ENCODE data around the gene CTNND1. TPM values are rescaled to one million over a fixed set of nuclear protein-coding genes. Genes with fewer than 3 reads are reported as not detected.

Gene CTNND1
- total RNA-seq, 1 experiment from 2014 or later: 44.3 TPM

DNA sequence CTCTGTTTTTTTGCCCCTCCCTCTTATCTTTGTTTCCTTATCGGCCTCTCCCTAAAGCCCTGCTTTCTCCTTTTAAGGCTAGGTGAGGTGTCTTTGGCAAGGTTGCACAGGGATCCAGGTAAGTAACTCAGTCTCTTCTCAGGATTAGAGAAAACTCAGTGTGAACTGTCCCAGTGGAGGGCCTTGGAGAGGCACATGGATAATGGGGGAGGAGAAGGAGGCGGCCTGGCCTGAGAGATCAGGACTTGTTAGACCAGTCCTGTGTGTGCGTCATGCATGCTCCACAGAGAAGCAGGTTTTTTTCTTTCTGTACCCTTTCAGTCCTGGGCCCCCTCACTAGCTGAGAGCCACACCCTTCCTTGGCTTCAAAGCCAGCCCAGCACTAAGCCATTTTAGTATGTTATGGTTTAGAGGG lies 19.9 kb downstream of the CTNND1 start:
- in situ Hi-C loops (cut with HindIII; ENCODE audit: low pct_unique_long_range_greater_than_20kb, low sequenced_read_pairs): no loop called here
- no peak for DNase-seq (ENCODE audit: low read depth)

DNA sequence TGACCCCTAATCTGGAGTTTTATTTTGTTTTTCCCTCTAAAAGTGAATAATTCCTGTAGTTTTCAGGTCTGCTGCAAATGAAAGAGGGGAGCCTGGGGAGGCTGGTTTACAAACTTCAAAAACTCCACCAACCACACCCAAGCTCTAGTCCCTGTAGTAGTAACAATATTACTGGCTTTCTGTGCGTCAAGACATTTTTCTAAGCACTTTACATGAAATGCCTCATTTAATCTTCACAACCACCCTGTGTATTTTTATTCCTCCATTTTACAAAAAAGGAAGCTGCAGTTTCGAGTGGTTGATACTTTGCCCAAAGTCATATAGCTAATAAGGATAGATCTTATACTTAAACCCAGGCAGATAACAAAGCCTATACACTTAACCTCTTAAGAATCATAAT lies 23.5 kb downstream of the CTNND1 start:
- in situ Hi-C loops (cut with HindIII; ENCODE audit: low pct_unique_long_range_greater_than_20kb, low sequenced_read_pairs): no loop called here
- DNase-seq (ENCODE audit: low read depth): no peak

DNA sequence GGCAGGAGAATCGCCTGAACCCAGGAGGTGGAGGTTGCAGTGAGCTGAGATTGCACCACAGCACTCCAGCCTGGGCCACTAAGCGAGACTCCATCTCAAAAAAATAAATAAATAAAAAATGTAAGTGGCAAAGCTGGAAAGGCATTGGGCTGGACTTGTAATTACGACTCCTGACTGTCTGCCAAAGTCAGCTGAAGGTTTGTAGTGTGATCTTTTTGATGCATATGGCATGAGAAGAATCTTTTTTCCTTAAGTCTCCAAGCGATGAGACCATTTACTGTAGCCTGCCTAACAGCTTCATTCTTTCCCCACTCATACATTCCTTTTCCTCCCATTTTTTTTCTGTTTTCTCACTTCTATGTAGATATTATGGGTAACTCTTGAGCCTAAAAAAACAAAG lies 24.8 kb downstream of the CTNND1 start:
- DNase-seq (ENCODE audit: low read depth): no peak
- in situ Hi-C loops (cut with HindIII; ENCODE audit: low pct_unique_long_range_greater_than_20kb, low sequenced_read_pairs): no loop called here

DNA sequence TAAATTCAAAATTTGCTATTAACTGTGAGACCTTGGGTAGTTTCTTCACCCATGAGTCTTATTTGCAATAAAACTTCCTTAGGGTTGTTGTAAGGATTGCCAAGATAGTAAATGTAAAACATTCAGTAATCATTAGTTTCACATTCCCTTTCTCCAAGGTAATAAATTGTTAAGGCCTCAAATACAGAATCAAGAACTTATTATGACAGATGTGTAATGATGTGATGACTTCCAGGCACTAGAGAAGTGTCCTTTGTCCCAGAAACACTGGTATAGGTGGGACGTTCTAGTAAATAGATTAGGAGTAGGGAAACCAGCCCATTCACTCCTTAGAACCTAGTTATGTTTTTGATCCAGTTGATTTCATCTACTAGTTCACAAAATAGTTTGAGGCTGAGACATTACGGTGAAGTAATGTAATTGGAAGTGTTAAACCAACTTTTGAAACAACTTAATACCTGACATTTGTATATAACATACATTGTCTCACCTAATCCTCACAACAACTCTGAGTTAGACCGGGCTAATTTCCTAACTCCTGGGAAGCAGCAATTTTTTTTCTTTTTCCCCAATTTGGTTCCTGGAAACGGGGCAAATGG lies 25.5 kb downstream of the CTNND1 start:
- in situ Hi-C loops (cut with HindIII; ENCODE audit: low pct_unique_long_range_greater_than_20kb, low sequenced_read_pairs): no loop called here
- no peak for DNase-seq (ENCODE audit: low read depth)

DNA sequence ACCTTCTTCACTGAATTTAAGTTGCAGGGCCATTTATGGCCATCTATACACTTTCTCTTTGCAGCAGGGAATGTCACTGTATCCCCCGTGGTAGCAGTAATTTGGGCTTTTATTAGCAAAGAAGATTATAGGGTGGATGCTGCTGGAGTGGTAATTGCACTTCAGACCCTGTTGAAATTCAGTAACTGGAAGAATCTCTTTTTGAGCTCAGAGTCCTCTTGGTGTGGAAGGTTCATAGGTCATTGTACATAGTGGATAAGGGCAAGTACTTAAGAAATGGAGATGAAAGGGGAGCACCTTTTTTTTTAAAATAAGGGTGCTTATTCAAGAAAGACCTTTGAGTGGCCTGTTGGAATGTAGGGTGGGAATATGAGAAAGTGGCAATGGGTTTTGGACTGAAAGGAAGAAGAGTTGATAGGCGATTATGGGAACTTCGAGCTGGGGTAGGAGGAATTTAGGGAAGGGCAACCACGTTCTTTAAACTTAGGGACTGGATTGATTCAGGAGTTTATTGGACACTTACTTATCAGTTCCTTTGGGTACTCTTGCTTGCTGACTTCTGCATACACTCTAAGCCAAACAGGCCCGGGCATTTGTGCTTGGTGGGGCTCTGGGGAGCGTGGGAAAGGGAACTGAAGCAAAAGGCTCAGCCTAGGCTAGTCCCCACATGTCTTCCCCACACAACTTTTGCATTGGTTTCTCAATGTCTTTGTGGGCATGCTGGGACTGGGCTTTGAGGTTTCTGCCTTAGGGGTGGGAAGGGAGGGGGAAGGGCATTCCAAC lies 26.5 kb downstream of the CTNND1 start:
- in situ Hi-C loops (cut with HindIII; ENCODE audit: low pct_unique_long_range_greater_than_20kb, low sequenced_read_pairs): no loop called here
- no peak for DNase-seq (ENCODE audit: low read depth)

DNA sequence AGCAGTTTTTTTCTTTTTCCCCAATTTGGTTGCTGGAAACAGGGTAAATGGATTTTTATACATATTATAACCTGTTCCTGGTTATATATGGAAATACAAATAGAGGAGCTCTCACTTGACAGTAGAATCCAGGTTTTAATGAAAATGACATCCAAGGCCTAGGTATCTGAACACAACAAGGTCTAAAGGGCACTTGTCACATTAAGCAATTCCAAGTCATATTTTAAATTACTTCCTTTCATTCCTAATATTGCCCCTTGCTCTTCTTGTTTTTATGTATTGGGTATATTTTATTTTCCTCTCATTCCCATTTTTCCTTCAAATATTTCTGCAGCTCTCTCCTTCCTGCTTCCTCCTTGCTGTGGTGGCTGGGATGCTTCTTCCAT lies 27.1 kb downstream of the CTNND1 start:
- DNase-seq (ENCODE audit: low read depth): no peak
- in situ Hi-C loops (cut with HindIII; ENCODE audit: low pct_unique_long_range_greater_than_20kb, low sequenced_read_pairs): no loop called here

DNA sequence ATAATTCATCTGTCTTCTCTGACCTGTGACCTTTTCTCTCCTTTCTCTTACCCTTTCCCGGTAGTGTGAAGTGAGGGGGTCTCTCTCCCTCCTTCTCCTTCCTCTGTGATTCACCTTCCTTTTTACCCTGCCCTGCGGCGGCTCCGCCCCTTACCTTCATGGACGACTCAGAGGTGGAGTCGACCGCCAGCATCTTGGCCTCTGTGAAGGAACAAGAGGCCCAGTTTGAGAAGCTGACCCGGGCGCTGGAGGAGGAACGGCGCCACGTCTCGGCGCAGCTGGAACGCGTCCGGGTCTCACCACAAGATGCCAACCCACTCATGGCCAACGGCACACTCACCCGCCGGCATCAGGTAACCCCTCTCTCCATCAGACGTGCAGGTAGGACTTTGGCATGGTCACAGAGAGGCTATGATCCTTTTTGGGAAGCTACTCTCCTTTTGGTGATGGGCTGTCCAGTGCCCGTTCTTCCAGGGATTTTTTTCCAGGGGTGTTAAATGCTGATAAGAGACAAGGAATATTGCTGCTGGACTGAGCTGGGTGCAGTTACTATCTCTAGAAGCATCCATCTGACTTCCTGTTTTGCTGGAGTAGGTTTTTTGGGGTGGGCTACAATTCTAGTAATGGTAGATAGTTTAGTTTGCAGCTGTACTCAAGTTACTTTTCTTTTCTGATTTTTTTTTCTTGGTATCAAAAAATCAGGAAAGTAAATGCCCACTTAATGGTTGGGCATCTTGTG lies 29.9 kb downstream of the CTNND1 start:
- in situ Hi-C loops (cut with HindIII; ENCODE audit: low pct_unique_long_range_greater_than_20kb, low sequenced_read_pairs): no loop called here
- DNase-seq (ENCODE audit: low read depth): no peak

DNA sequence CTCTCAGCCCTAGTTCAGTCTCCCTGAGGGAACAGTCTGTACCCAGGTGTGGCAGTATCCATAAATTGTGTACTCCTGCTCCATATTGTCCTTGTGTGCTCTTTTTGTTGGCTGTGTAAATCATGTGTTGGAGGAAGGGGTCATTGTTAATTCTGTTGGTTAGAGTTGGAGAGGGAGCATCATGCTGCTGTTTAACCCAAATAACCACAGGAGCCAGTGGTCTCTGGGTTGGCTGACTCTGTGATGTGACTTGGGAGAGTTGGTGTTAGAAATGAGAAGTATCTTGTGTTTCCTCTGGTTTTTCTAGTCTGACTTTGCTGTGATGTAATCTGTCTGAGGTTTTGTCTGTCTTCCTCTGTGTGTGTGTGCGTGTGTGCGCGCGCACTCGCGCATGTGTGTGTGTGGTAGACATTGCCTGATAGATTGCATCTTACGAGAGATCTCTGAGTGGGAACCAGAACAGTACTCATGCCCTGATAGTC lies 30.5 kb downstream of the CTNND1 start:
- DNase-seq (ENCODE audit: low read depth): no peak

DNA sequence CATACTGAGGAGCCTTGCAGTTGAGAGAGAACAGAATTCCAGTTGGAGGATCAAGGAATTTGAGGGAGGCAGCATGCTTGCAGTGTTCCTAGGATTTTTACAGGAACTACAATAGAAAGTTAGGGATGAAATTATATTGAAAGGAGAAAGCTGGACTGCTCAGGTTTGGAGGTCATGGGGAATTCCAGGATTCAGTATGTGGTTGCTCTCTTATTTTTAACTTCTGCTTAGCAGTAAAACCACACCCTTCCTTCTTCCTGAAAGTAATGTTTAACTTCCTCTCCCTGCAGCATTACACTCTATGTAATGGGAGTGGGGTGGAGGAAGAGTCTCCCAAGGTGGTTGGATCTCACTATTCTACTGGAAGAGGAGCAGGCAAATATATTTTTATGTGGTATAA lies 31.3 kb downstream of the CTNND1 start:
- peak; percentile 37 for DNase-seq (ENCODE audit: low read depth)
- in situ Hi-C loops (cut with HindIII; ENCODE audit: low pct_unique_long_range_greater_than_20kb, low sequenced_read_pairs): no loop called here

More for the DNA sequence above, 30.5 kb downstream of the CTNND1 start:
- in situ Hi-C loops (cut with HindIII; ENCODE audit: low pct_unique_long_range_greater_than_20kb, low sequenced_read_pairs): no loop called here

DNA sequence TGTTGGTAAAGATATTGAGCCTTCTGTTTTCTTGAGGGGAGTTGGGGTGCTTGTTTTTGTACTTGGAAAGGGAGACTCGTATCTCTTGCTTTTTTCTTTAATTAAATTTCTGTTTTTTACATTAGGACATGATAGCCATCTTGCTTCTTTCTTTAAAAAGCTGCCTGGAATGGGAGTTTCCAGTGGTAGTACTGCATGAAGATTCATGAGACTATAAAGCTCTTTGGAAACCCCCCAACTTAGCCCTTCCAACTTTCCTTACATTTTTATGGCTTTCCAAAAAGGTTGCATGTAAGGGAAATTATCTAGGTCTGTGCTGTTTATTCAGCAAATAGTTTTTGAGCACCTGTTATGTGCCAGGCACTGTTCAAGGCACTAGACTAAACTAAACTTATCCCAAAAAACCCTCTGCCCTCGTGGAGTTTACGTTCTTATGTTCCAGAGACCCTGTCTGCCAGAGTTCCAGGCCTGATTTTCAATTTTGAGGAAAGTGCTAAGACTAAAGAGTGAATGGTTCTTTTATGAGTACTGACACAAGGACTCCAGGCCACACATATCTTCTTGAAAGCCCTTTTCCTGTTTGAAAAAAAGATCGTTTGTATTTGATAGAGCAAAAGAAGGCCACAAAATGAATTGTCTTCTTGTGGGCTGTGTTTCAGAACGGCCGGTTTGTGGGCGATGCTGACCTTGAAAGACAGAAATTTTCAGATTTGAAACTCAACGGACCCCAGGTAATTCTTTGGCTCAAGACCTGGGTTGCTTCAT lies 31.9 kb downstream of the CTNND1 start:
- no peak for DNase-seq (ENCODE audit: low read depth)
- in situ Hi-C loops (cut with HindIII; ENCODE audit: low pct_unique_long_range_greater_than_20kb, low sequenced_read_pairs): no loop called here

DNA sequence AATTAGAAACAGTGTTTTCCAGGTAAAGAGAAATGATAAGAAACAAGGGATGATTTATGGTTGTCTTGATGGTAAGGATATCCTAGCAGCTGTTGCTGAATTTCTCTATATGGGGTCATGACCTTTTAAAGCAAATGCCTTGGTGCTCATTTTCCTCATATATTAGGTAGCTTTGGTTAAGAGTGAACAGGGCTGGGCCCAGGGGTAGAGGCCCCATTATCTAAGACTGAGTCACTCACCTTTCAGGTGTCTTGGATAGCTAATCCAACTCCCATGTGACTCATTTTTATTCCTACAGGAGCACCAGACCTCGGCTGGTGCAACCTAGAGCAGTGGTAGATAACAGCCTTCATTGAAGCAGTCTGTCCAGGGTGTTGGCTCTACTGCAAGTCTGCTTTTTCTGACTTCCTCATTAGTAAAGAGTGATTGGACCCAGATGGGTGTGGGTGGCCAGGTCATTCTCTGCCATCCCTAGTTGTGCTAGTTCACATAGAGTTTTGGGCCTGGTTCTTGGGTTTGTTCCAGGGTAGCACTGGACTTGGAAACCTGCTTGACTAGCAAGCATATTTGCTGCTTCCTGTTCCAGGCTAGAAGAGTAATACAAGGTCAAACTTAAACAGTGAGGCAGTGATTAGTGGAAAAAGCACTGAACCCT lies 37.4 kb downstream of the CTNND1 start:
- peak; percentile 65 for DNase-seq (ENCODE audit: low read depth)
- in situ Hi-C loops (cut with HindIII; ENCODE audit: low pct_unique_long_range_greater_than_20kb, low sequenced_read_pairs): no loop called here

DNA sequence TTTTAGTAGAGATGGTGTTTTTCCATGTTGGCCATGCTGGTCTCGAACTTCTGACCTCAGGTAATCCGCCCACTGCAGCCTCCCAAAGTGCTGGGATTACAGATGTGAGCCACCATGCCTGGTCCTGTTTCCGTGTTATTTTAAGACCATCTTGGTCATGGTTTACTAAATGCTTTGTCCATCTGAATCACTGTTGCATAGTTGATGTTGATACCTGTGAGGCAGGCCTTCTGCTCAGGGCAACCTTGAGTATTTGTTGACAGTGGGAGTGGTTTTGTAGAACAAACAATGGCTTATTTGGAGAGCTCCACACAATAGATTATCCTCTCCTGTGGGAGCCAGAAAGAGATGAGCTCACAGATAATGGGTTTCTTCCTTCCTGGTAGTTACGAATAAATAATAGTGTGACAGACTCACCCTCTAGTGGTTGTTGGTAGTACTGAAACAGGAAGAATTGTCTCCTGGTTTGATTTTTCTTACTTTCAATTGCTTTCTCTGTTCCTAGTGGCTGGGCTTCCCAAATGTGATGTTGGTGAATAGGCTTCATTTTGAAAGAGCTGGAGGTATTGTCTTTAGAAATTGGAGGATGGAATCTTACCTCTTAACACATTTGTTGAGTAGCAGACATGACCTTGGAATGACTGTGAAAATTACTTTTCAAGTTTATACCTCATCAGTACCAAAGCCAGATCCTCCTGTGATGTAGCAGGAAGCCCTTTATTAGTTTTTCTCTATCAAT lies 39.0 kb downstream of the CTNND1 start:
- in situ Hi-C loops (cut with HindIII; ENCODE audit: low pct_unique_long_range_greater_than_20kb, low sequenced_read_pairs): no loop called here

DNA sequence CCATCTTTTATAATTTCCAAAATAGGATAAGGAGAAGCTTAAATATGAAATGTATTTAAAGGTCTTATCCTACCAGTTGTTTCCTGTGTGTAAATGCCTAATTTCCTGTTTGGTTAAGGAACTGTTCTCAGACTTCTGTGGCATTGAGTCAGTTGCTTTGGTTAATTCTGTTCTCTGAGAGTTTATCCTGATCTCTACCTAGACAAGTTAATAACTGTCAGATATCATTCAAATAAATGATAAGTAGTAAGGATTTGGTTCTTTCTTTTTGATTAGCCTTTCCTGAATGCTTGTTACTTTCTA lies 39.5 kb downstream of the CTNND1 start:
- in situ Hi-C loops (cut with HindIII; ENCODE audit: low pct_unique_long_range_greater_than_20kb, low sequenced_read_pairs): no loop called here

More for the DNA sequence above, 39.0 kb downstream of the CTNND1 start:
- peak; percentile 81 for DNase-seq (ENCODE audit: low read depth)

DNA sequence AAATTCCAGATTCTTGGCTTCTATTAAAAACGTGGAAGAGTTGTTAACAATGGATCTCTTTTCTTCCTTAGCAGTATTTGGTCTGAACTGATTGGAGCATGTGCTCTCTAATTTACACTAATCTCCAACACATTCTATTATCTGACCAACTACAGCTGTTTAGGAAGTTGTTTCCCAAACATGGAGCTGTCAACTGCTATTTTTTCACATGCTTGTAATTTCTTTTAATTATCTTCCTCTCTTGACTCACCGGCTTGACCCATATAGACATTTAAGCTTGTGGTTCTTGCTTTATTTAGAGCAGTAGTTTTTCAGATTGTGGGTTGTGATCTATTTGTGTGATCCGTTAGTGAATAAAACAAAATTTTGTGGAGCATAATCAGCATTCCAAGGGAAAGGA lies 40.8 kb downstream of the CTNND1 start:
- in situ Hi-C loops (cut with HindIII; ENCODE audit: low pct_unique_long_range_greater_than_20kb, low sequenced_read_pairs): no loop called here
- no peak for DNase-seq (ENCODE audit: low read depth)

More for the DNA sequence above, 39.5 kb downstream of the CTNND1 start:
- no peak for DNase-seq (ENCODE audit: low read depth)

DNA sequence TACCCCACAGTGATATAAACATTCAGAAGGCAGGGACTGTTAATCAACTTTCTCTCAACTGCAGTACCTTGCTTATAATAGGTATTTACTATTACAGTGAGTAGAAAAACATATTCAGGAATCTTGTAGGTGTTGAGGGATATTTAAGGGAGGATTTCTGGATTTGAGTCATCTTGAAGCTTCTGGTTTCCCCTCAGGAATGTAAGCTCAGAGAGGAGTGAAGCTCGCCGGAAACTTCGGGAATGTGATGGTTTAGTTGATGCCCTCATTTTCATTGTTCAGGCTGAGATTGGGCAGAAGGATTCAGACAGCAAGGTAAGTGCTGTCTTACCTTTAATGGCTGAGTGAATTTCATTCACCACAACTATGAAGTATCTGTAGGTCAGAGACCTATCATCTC lies 42.9 kb downstream of the CTNND1 start:
- DNase-seq (ENCODE audit: low read depth): no peak
- in situ Hi-C loops (cut with HindIII; ENCODE audit: low pct_unique_long_range_greater_than_20kb, low sequenced_read_pairs): no loop called here

DNA sequence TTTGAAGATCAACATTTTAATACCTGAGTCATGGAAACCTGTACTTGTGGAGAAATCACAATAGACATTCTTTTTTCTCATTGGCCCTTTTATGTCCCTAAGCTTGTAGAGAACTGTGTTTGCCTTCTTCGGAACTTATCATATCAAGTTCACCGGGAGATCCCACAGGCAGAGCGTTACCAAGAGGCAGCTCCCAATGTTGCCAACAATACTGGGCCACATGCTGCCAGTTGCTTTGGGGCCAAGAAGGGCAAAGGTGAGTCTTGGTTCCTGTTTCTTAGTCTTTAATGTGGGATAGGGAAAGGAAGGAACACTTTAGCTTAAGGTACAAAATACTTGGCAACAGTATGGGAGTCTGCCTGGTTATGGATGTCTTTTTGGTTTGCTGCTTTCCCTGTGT lies 44.2 kb downstream of the CTNND1 start:
- DNase-seq (ENCODE audit: low read depth): no peak
- in situ Hi-C loops (cut with HindIII; ENCODE audit: low pct_unique_long_range_greater_than_20kb, low sequenced_read_pairs): no loop called here

DNA sequence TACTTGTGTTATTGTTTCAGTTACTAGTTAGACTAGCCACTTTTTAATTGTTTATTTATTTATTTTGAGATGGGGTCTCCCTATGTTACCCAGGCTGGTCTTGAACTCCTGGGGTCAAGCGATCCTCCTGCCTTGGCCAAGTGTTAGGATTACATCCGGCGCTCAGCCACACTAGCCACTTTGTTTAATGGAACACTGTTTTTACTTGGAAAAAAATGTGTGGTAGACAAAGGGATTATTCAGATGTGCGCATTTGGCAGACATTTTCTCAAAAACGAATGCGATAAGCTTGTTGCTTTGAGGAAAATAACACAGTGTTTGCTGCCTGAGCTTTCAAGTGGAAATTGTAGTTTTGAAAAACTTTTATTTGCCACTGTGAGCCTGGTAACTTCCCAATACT lies 51.0 kb downstream of the CTNND1 start:
- in situ Hi-C loops (cut with HindIII; ENCODE audit: low pct_unique_long_range_greater_than_20kb, low sequenced_read_pairs): no loop called here

DNA sequence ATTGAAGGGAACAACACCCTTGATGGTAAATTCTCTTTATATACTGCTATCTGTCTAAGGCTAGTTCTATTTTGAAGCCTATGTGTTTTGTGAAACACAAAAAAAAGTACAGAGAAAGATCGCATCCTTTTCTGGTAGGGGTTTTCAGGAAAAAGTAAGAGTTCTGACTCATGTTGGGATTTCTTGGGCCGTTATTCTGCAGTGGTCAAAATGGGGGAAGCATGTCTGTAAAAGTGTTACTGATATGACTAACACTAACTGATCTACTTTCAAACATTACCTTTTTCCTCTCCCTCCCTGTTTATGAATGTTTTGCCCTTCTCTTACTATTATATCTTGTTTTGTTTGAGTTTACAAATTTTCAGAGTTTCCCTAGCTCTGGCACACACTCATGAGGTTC lies 53.9 kb downstream of the CTNND1 start:
- in situ Hi-C loops (cut with HindIII; ENCODE audit: low pct_unique_long_range_greater_than_20kb, low sequenced_read_pairs): no loop called here
- no peak for DNase-seq (ENCODE audit: low read depth)

More for the DNA sequence above, 51.0 kb downstream of the CTNND1 start:
- no peak for DNase-seq (ENCODE audit: low read depth)
